ENCODE measurements around the gene RELCH.
A peak's percentile ranks its signal among the peaks of the same experiment; 100 is the strongest.

RELCH gene

DNA sequence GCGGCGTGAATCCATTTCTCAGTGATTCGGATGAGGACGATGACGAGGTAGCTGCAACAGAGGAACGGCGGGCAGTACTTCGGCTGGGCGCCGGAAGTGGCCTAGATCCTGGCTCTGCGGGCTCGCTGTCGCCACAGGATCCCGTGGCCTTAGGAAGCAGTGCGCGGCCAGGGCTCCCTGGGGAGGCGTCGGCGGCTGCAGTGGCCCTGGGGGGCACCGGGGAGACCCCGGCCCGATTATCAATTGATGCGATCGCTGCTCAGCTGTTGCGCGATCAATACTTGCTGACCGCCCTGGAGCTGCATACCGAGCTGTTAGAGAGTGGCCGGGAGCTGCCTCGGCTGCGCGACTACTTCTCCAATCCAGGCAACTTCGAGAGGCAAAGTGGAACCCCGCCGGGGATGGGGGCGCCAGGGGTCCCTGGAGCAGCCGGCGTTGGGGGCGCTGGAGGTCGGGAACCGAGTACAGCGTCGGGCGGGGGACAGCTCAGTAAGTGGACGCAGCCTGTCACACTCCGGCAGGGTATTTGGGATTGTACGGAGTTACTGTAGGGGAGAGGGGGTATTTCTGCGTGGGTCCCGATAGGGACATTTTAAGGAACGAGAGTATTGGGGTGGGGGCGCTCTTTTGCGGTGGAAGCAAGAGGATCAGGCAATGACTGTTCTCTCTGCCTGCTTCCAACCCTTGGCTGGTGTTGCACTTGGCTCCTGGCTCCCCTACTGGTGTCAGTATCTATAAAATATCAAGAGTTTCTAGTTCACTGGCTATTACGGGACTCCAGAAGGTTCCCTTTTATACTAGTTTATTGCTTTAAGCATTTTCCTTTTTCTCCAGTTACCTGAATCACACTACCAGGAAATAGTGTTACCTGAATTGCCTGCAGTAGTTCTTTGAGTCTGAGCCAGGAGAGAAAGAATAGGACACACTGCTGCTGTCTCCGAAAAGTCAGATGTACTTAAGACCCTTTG is 772 bp downstream of the RELCH start:
- peak; percentile 39 for DNase-seq

DNA sequence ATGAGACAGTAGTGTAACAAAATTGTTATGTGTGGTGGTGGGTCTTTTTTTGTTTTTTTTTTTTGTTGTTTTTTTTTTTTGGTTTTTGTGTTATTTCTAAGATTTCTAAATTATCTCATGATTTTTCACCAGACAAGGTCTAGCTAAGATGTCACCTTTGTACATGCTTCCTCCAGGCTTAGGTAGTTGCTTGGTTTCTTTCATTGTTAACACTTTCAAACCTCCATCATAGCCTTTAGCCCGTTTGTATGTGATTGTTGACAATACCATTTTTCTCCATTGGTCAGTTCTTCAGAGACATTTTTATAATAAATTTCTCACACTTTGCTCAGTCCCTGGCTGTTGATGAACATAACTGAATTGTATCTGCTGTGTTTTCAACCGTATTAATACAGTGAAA is 2.2 kb downstream of the RELCH start:
- no peak for DNase-seq

DNA sequence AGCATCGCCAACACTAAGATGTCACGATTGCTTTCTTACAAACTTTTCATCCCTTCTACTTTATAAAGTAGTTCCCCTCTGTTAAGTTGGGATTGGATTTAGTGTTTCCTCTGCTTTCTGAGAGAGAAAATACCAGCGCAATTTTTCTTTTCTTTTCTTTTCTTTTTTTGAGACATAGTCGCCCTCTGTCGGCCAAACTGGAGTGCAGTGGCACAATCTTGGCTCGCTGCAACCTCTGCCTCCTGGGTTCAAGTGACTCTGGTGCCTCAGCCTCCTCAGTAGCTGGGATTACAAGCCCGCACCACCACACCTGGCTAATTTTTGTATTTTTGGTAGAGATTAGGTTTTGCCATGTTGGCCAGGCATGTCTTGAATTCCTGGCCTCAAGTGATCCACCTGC is 9.0 kb downstream of the RELCH start:
- DNase-seq = no peak

- no peak for DNase-seq
These were observed 9.9 kb downstream of the RELCH start for GRCh38 chr18:62196980-62197379.

DNA sequence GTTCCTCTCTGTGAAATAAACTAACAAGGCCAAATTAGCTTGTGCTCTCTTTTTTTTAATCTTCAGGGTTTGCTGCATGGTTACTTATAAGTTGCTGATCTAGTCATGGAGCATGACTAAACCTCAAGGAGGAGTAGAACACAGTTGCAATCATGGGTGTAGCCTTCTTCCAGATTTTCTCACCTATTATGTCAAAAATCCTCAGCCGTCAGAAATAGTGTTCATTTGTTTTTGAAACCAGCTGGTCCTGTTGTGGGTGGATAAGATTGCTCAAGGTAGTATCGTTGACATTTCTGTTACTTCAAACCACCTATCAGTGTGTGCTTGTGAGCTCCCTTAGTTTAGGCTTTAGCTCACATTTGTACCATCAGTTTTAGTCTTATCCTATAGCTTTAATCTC is 11.2 kb downstream of the RELCH start:
- no peak for DNase-seq

DNA sequence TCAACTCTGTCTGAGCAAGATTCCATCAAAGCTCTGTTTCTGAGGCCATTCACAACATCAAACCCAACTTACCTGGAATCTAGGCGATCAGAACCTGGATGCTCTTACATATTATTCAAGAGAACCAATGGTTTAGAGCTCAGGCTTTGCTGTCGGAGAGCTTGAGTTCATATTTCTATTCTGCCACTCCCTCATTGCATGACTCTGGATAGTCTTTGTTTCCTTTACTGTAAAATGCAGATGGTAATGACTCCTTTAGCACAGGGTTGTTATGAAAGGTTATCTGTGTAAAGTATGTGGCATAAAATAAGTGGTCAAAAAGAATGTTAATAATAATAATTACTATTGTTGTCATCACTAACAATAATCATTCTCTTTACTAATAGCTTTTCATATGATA is 12.6 kb downstream of the RELCH start:
- no peak for DNase-seq

- no peak for DNase-seq
These were observed 13.3 kb downstream of the RELCH start for GRCh38 chr18:62200121-62200914.

- no peak for DNase-seq
These were observed 14.8 kb downstream of the RELCH start for GRCh38 chr18:62201870-62202269.

GRCh38 chr18:62205824-62206223 is 18.8 kb downstream of the RELCH start:
- DNase-seq = no peak

- DNase-seq = no peak
These were observed 19.5 kb downstream of the RELCH start for GRCh38 chr18:62206593-62206992.

GRCh38 chr18:62209046-62209445 is 22.0 kb downstream of the RELCH start:
- DNase-seq = no peak

GRCh38 chr18:62210138-62210537 is 23.1 kb downstream of the RELCH start:
- DNase-seq = no peak

DNA sequence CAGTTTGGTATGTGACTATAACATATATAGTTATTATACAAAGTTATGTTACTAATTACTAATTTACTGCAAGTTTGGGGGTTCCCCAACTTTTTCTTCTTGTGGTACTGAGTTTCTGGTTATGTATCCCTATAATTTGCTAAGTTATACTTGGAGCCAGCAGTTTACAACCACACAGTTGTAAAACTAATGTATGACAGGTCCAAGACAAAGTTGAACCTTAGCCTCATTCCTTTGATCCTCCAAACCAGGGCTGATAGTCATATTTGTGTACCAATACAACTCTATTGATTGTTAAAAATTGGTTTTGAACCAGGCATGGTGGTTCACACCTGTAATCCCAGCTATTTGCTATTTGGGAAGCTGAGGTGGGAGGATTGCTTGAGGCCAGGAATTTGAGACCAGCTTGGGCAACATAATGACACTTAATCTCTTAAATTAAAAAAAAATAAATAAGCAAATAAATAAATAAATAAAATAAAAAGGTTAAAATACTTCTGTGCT is 24.3 kb downstream of the RELCH start:
- DNase-seq = no peak

DNA sequence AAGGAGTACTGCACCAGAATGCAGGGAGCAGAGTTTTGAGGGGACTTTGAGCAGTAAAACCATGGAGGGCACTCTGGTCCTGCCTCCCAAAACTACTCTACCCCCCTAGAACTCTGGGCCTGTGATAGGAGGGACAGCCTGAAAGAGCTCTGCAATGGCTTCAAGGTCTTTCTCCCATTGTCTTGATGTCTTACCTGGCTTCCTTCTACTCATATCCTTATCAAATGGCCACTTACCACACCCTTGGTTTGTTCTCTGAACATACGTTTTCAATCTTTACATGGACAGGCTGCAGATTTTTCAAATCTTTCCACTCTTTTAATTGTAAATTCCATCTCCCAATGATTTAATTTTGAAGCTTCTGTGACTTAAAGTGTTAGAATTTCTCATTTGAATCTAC is 27.7 kb downstream of the RELCH start:
- DNase-seq = no peak

- no peak for DNase-seq
These were observed 37.2 kb downstream of the RELCH start for GRCh38 chr18:62224229-62224628.

GRCh38 chr18:62226047-62226446 is 39.0 kb downstream of the RELCH start:
- no peak for DNase-seq

DNA sequence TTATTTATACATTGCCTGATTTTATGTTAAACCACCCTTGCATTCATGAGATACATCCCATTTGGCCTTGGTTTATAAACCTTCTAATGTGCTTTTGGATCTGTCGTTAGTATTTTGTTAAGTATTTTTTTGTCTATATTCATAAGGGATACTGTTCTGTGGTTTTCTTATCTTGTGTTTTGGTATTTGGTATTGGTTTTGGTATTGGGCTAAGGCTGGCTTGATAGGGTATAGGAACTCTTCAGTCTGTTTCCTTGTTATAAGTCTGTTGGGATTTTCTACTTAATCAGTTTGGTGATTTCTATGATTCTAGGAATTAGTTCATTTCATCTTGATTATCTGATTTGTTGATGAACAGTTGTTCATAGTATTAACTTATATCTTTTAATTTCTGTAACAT is 49.2 kb downstream of the RELCH start:
- DNase-seq = no peak

DNA sequence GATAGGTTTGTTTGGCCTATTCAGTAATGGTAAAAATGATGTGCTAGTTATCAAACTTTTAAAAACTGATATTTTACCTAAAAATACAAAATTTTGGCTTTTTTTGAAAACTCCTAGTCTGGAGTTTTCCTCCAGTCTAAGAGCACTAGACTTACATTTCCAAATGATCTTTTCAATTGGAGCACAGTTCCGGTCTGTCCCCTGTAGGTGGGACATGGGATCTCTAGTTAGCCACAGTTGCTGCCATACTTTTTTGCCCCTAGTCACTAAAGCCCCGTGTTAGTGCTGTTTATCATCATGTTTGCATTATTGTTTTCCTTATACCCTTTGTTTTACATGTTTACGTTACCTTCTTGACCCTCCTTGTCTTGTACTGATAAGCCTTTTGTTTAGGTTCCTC is 52.4 kb downstream of the RELCH start:
- DNase-seq = no peak

DNA sequence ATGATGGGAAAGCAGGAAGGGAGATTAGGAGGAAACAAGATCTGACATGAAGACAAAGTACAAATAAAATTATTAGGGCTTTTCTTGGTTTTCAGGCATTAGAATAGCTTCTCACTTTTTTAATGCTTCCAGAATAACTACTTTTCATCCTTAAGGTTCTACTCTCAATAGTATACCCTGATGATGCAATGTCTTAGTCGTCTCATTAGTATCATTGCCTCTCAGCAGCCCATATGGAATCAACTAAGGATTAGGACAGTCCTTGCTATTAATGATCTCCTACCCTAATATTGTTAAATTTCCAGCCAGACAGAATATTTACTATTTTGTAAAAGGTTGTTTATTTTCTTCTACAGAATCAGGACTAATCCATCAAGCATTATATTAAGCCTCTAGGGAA is 55.9 kb downstream of the RELCH start:
- DNase-seq = no peak

GRCh38 chr18:62245177-62245576 is 58.1 kb downstream of the RELCH start:
- no peak for DNase-seq

DNA sequence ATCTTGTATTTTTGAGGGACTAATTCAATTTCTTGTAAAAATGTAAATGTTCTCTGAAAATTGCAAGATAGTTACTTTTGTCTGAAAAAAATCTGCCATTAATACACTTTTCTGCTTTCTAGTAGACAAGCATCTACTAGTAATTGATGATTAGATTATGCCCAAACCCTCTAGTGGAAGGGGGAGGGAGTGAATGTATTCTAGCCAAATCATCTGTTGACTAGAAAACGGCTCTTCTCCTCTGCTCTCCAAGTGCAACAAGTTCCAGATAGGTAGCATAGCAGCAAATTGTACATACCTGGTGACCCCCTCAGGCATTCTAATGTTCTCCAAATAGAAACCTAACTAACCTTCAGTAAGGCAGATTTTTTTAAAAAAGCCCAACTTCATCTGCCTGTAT is 58.6 kb downstream of the RELCH start:
- DNase-seq = no peak

GRCh38 chr18:62248313-62248712 is 61.3 kb downstream of the RELCH start:
- DNase-seq = no peak

DNA sequence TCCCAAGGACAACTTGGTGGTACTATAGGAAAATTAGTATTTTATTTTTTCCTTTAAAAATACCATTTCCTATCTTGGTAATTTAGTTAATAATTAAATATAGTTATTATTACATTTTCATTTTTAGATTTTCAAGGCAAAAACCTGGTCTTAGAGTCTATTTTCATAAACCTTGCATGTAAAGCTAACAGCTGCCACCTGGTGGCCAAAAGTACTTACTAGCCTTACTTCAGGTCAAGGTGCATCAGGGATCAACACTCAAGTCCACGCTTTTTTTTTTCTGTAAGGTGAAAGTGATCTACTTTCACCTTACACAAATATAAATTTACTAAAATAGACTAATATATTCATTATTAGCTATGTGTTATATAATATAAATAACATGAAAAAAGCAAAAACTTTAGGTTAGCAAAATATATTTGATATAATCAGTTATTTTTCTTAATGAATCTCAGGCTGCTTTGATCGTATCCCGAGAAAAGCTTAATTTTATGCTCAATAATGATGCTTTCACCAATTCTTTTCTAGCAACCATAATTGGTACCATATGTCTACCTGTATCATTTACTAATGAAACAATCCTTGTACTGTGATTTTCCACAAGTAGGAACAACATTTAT is 62.5 kb downstream of the RELCH start:
- DNase-seq = peak; percentile 72
